Left ventricle myocardium superior (tissue), 1 donor: ENCODE results near the gene RINT1. TPM values are rescaled to one million over a fixed set of nuclear protein-coding genes. Genes with fewer than 3 reads are reported as not detected.

Experiments used
- total RNA-seq: library from RNA; stranded (reverse); fragmentation: NEBNext Ultra II Directional; extraction: Animal tissue kit (Norgen Biotek cat#: 25700); gene quantifications from one replicate; pipeline ENCODE4 v1.2.1, GENCODE V29; 2021
- donor health status: DM: no; HTN: yes; CAD: no; lungs with severe emphysema.

The RINT1 gene
- total RNA-seq, 1 donor from 2014 or later, result 14.5 TPM

Other genes with a start within 250 kb of the RINT1 start
- gene SRPK2, start 143.3 kb upstream of the RINT1 start, total RNA-seq, result 29.1 TPM
- gene PUS7, start 9.9 kb upstream of the RINT1 start, total RNA-seq, result 3.7 TPM
- gene EFCAB10, start 49.3 kb downstream of the RINT1 start, total RNA-seq, result not detected